OCI-LY7 (cell line): ENCODE data around the gene NOD1. TPM values are rescaled to one million over a fixed set of nuclear protein-coding genes. Genes with fewer than 3 reads are reported as not detected.

Experiments
- BruUV-seq: library from RNA; stranded (reverse); fragments of 400-500 nt; replicated peaks from 2 replicates; lab custom pipeline; 2021; lab: Mats Ljungman, UMichigan
- CTCF ChIA-PET: fragments of 300-600 bp; sonication (Branson Sonifier 250); formaldehyde crosslinking; loops from one replicate; lab custom pipeline; 2022; ENCODE audit warnings: antibody characterized with exemption; ENCODE audit not compliant: unreplicated experiment; lab: Charles Lee
- POLR2A ChIA-PET: fragments of 300-600 bp; sonication (Branson Sonifier 250); formaldehyde crosslinking; loops from one replicate; lab custom pipeline; 2022; ENCODE audit warnings: antibody characterized with exemption; lab: Charles Lee
- DNase-seq: peaks from one replicate; pipeline ENCODE4 v3.0.0-alpha.2; 2015; ENCODE audit warnings: low spot score
- H2AFZ ChIP-seq: fragments of 200-600 bp; sonication (generic), shearing (Covaris generic); 2 replicates; pipeline ENCODE4 v1.6.1; 2014; ENCODE audit warnings: mild to moderate bottlenecking, antibody characterized with exemption, low read length, moderate library complexity
- H3K27ac ChIP-seq: fragments of 200-600 bp; sonication (generic); 2 replicates; pipeline ENCODE4 v1.5.1; 2014; ENCODE audit warnings: mixed run types, low read depth, mild to moderate bottlenecking, moderate library complexity, low read length, inconsistent platforms; ENCODE audit not compliant: poor library complexity, severe bottlenecking
- H3K36me3 ChIP-seq: fragments of 200-600 bp; sonication (generic); 2 replicates; pipeline ENCODE4 v1.6.1; 2014; ENCODE audit warnings: mild to moderate bottlenecking, antibody characterized with exemption, low read length, moderate library complexity, mixed read lengths; ENCODE audit not compliant: insufficient read depth
- H3K4me1 ChIP-seq: fragments of 200-600 bp; sonication (generic); 2 replicates; pipeline ENCODE4 v1.5.1; 2014; ENCODE audit warnings: mild to moderate bottlenecking, low read length; ENCODE audit not compliant: insufficient read depth, poor library complexity, severe bottlenecking
- H3K4me2 ChIP-seq: fragments of 200-600 bp; sonication (generic); 2 replicates; pipeline ENCODE4 v1.6.1; 2014; ENCODE audit warnings: mild to moderate bottlenecking, low read length
- H3K4me3 ChIP-seq: fragments of 200-600 bp; sonication (generic); 2 replicates; pipeline ENCODE4 v1.5.1; 2014; ENCODE audit warnings: mild to moderate bottlenecking, low read depth, low read length; ENCODE audit not compliant: poor library complexity, severe bottlenecking
- H3K79me2 ChIP-seq: fragments of 200-600 bp; sonication (generic); 2 replicates; pipeline ENCODE4 v1.6.1; 2016; ENCODE audit warnings: low read depth, mild to moderate bottlenecking, low read length, moderate library complexity, mixed read lengths; ENCODE audit not compliant: insufficient read depth
- H3K9me2 ChIP-seq: fragments of 200-600 bp; sonication (generic); 2 replicates; pipeline ENCODE4 v1.6.1; 2016; ENCODE audit warnings: mild to moderate bottlenecking, low read length, mixed read lengths; ENCODE audit not compliant: insufficient read depth
- H3K9me3 ChIP-seq: fragments of 200-600 bp; sonication (generic); 2 replicates; pipeline ENCODE4 v1.6.1; 2014; ENCODE audit warnings: mild to moderate bottlenecking, mixed run types, low read length, mixed read lengths
- H4K20me1 ChIP-seq: fragments of 200-600 bp; sonication (generic); 2 replicates; pipeline ENCODE4 v1.6.1; 2014; ENCODE audit warnings: mild to moderate bottlenecking, antibody characterized with exemption, low read length, moderate library complexity, mixed read lengths; ENCODE audit not compliant: insufficient read depth
- CTCF ChIP-seq: fragments of 200-600 bp; sonication (generic); conservative IDR thresholded peaks from 2 replicates; pipeline ENCODE4 v1.5.1; 2014; ENCODE audit warnings: mild to moderate bottlenecking, antibody characterized with exemption, low read length, moderate library complexity, mixed read lengths
- EZH2phosphoT487 ChIP-seq: fragments of 200-600 bp; sonication (generic); IDR thresholded peaks from 2 replicates; pipeline ENCODE4 v1.6.1; 2018; ENCODE audit warnings: low read depth, borderline replicate concordance, mild to moderate bottlenecking, mixed run types, antibody characterized with exemption, low read length, moderate library complexity, mixed read lengths
- intact Hi-C: fragments of 100-400 bp; cut with micrococcal nuclease; formaldehyde crosslinking; loops from one replicate; pipeline ENCODE4 v1.10.0; 2022; ENCODE audit not compliant: unreplicated experiment
- total RNA-seq, 2 experiments: library from RNA; depleted of rRNA in 1 of 2; stranded (reverse); fragments of >200 nt in 1 of 2; shearing (Covaris generic) in 1 of 2; gene quantifications; 2 replicates each; pipeline ENCODE4 v1.2.3, GENCODE V29; 2014 to 2022

Gene NOD1
- total RNA-seq, 2 experiments from 2014 or later, result 8.4 to 10.3 TPM

GRCh38 chr7:30450240-30450982, 28.2 kb downstream of the NOD1 start:
- Histone ChIP-seq H3K4me2 (no peak overlapping the region), H4K20me1 (no peaks in the 10 kb centered on the region), H3K4me3 (no peak overlapping the region), H3K9me3 (no peaks in the 10 kb centered on the region), H3K4me1 (peaks cover 9% of the 10 kb centered on the region), H3K27ac (no peak overlapping the region), H3K9me2 (no peaks in the 10 kb centered on the region), H3K36me3 (no peaks in the 10 kb centered on the region), H3K79me2 (no peaks in the 10 kb centered on the region), H2AFZ (no peak overlapping the region)
- no peak for TF ChIP-seq EZH2phosphoT487
- TF ChIP-seq CTCF, result no peak
- no peak for DNase-seq
- no TSS peak for BruUV-seq
- intact Hi-C loops, result no loop called here
- ChIA-PET CTCF (no interaction called here), POLR2A (interaction anchor here (0.6 to 1.0 kb wide), 2 partner anchors 8 to 174 kb away, joined by 3 to 5 read pairs; no protein-coding TSS in a partner anchor)

- Histone ChIP-seq H3K9me2 (no peaks in the 10 kb centered on the region), H3K4me3 (no peak overlapping the region), H3K9me3 (no peaks in the 10 kb centered on the region), H3K79me2 (no peaks in the 10 kb centered on the region), H3K4me1 (peaks cover 11% of the 10 kb centered on the region), H3K4me2 (no peak overlapping the region), H3K36me3 (no peaks in the 10 kb centered on the region), H2AFZ (no peak overlapping the region), H3K27ac (no peak overlapping the region), H4K20me1 (no peaks in the 10 kb centered on the region)
- TF ChIP-seq EZH2phosphoT487, result no peak
- no peak for TF ChIP-seq CTCF
- ChIA-PET POLR2A (no interaction called here), CTCF (no interaction called here)
- no peak for DNase-seq
- BruUV-seq, result no TSS peak
- intact Hi-C loops, result loop anchor here (5.0 kb wide), 4 partner anchors 51 to 286 kb away; no protein-coding TSS in a partner anchor
Observed at GRCh38 chr7:30448461-30449189, 30.0 kb downstream of the NOD1 start.
